Measurements from ENCODE around the gene CPE. TPM values are rescaled to one million over a fixed set of nuclear protein-coding genes. Genes with fewer than 3 reads are reported as not detected.

Gene CPE
- total RNA-seq, 4 donors from 2014 or later = 25.2 to 66.2 (median 41.9) TPM

DNA sequence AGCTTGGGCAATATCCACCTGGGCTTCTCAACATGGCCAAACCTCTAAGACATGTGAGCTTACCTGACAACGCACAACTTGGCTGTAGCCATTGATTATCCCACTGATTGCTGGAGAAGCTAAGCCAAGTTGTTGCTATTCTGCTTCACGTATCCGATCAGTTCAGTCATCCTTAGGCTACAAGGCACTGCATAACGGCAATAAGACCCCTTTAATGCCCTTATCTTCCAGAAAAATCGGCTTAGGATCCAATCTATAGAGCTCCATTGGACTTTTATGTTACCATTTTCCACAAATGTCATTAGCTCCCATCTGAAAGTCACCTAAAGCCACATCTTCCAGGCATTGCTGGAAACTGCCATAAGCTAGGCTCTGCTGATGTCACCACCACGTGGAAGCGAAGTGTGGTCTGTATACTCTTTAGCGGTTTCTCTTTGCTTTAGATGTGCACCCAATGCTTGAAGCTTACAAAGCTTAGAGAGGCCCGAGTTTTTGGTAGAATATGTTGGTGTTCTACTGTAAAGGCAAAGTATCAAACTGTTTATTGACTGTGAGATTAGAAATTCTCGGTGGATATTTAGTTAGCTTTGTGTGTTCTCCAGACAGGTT is 163.1 kb downstream of the CPE start:
- DNase-seq (ENCODE audit: low spot score in 2 of 2) = no peak
- WGBS, 2 donors = 95 to 96% methylated on average over 10 of the region's 10 CpGs
- intact Hi-C loops (cut with DNase I; ENCODE audit: low total_unique reads) = no loop called here
- H3K4me3 ChIP-seq (ENCODE audit: low read depth, poor library complexity, severe bottlenecking) = no peak overlapping the region
- no peak for TF ChIP-seq POLR2A (IDR thresholded peaks at IDR 0.05)
- TF ChIP-seq, protein P1, sequence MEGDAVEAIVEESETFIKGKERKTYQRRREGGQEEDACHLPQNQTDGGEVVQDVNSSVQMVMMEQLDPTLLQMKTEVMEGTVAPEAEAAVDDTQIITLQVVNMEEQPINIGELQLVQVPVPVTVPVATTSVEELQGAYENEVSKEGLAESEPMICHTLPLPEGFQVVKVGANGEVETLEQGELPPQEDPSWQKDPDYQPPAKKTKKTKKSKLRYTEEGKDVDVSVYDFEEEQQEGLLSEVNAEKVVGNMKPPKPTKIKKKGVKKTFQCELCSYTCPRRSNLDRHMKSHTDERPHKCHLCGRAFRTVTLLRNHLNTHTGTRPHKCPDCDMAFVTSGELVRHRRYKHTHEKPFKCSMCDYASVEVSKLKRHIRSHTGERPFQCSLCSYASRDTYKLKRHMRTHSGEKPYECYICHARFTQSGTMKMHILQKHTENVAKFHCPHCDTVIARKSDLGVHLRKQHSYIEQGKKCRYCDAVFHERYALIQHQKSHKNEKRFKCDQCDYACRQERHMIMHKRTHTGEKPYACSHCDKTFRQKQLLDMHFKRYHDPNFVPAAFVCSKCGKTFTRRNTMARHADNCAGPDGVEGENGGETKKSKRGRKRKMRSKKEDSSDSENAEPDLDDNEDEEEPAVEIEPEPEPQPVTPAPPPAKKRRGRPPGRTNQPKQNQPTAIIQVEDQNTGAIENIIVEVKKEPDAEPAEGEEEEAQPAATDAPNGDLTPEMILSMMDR (IDR thresholded peaks at IDR 0.05) = no peak

DNA sequence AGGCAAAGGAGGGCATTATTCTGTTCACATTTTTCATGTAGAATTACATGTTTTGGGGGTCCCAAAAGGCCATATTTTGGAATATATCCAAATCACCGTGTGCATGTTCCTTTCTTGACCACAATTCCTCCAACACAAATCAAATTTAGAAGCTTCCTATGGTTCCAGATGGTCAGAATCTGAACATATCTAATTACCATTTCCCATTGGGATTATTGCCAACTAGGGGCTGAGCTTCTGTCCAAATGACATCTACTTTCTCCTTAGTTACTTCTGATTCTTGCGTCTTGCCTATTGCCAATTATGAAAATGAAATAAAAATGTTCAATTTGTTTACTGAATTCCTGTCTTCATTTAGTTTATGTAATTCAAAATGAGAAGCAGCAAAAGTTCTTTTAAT is 163.7 kb downstream of the CPE start:
- TF ChIP-seq, protein P1 (IDR thresholded peaks at IDR 0.05) = no peak
- TF ChIP-seq POLR2A (IDR thresholded peaks at IDR 0.05) = no peak
- 51 to 67% methylated on average over 2 of the region's 2 CpGs for WGBS, 2 donors

More for the DNA sequence above, 163.7 kb downstream of the CPE start:
- no peak overlapping the region for H3K4me3 ChIP-seq (ENCODE audit: low read depth, poor library complexity, severe bottlenecking)
- no peak for DNase-seq (ENCODE audit: low spot score in 2 of 2)
- intact Hi-C loops (cut with DNase I; ENCODE audit: low total_unique reads) = no loop called here

MicroRNAs encoded within 50 kb of the gene (microRNA counts, 767-probe panel; counts per million panel counts)
- 0 to 358 counts per million in 2 donors for microRNA hsa-miR-578

Small RNAs within 50 kb of the gene (microRNA-seq; reads per million reads assigned to microRNA genes)
- gene MIR578 (ENCODE audit: borderline number of aligned reads in 1 of 2, borderline replicate concordance in 2 of 2) = 0 reads per million in 2 donors

Other genes with a start within 250 kb of the CPE start
- gene KLHL2, start 171.4 kb upstream of the CPE start, total RNA-seq = 10 to 100 TPM; 15.1 to 15.9 (median 15.7) TPM
- gene MSMO1, start 51.3 kb upstream of the CPE start, total RNA-seq = 100 to 1,000 TPM in 2 of 4 donors, 10 to 100 TPM in 2; 48.3 to 165 (median 104) TPM

Data from lower leg skin (tissue), 4 donors.